T-helper 1 cell (primary cell): ENCODE measurements around the gene LRIT3.
A peak's percentile ranks its signal among the peaks of the same experiment; 100 is the strongest.

Experiments
- DNase-seq, 5 donors: peaks; one replicate each; pipeline ENCODE4 v3.0.0-alpha.2; 2012 to 2020
- total RNA-seq, 4 donors: gene quantifications; one replicate each; lab custom pipeline; 2026; lab: John Stamatoyannopoulos, UW

Gene LRIT3
- total RNA-seq: 0 to 0.30 (median 0.08) reads per million in 4 donors

GRCh38 chr4:109847896-109848442 is at the start of gene LRIT3:
Gene LRIT3, plus strand, starts transcription at chr4:109848107. Its CDS starts 95 bp downstream, at chr4:109848202.
- DNase-seq: no peak

GRCh38 chr4:109798866-109799265 is 49.0 kb upstream of the LRIT3 start:
- no peak for DNase-seq

- no peak for DNase-seq
Measured at GRCh38 chr4:109801099-109801789, 46.7 kb upstream of the LRIT3 start.

- DNase-seq: no peak
Measured at GRCh38 chr4:109801895-109802319, 46.0 kb upstream of the LRIT3 start, which contains the start of gene CFI. Gene CFI, minus strand, starts transcription at chr4:109801999. Its CDS starts 28 bp downstream, at chr4:109801971.

- peak in 2 of 5 donors; percentile 10 to 33 for DNase-seq
Measured at GRCh38 chr4:109803924-109804571, 43.9 kb upstream of the LRIT3 start.

- DNase-seq: no peak
Measured at GRCh38 chr4:109809655-109810054, 38.3 kb upstream of the LRIT3 start.

GRCh38 chr4:109810552-109811387 is 37.1 kb upstream of the LRIT3 start:
- DNase-seq: no peak

GRCh38 chr4:109811707-109812106 is 36.2 kb upstream of the LRIT3 start:
- peak in 1 of 5 donors; percentile 41 for DNase-seq

GRCh38 chr4:109815151-109816081 is 32.5 kb upstream of the LRIT3 start, which contains the start of gene GAR1:
Gene GAR1, plus strand, starts transcription at chr4:109815762. Its CDS starts 403 bp downstream, at chr4:109816165.
- DNase-seq: peak; percentile 72 to 96 (median 84)

GRCh38 chr4:109816082-109816442 is 31.8 kb upstream of the LRIT3 start:
- DNase-seq: peak; percentile 14 to 50 (median 43)

GRCh38 chr4:109816894-109817293 is 31.0 kb upstream of the LRIT3 start:
- peak in 1 of 5 donors; percentile 42 for DNase-seq

GRCh38 chr4:109818268-109818667 is 29.6 kb upstream of the LRIT3 start:
- DNase-seq: no peak

GRCh38 chr4:109820563-109820962 is 27.3 kb upstream of the LRIT3 start:
- DNase-seq: no peak

GRCh38 chr4:109821185-109821584 is 26.7 kb upstream of the LRIT3 start:
- DNase-seq: no peak

GRCh38 chr4:109826719-109827118 is 21.2 kb upstream of the LRIT3 start:
- no peak for DNase-seq

- no peak for DNase-seq
Measured at GRCh38 chr4:109827672-109828071, 20.2 kb upstream of the LRIT3 start, which contains the start of gene RRH. Gene RRH, plus strand, starts transcription at chr4:109827972. Its CDS starts 56 bp downstream, at chr4:109828028.

GRCh38 chr4:109833756-109834155 is 14.2 kb upstream of the LRIT3 start:
- no peak for DNase-seq

GRCh38 chr4:109836985-109837384 is 10.9 kb upstream of the LRIT3 start:
- no peak for DNase-seq

GRCh38 chr4:109846395-109847098 is 1.4 kb upstream of the LRIT3 start:
- DNase-seq: no peak

- DNase-seq: no peak
Measured at GRCh38 chr4:109848501-109848900, 594 bp downstream of the LRIT3 start.

- no peak for DNase-seq
Measured at GRCh38 chr4:109850601-109851000, 2.7 kb downstream of the LRIT3 start.
